ENCODE measurements around the gene ALPI.

ALPI gene

GRCh38 chr2:232487385-232488096 is 31.6 kb downstream of the ALPI start, which contains the start of gene ECEL1:
TSS of gene ECEL1 (minus strand) at chr2:232487834. CDS start at chr2:232486653, 1,181 bp downstream.
- no peak for DNase-seq

GRCh38 chr2:232488097-232488711 is 32.3 kb downstream of the ALPI start:
- no peak for DNase-seq

GRCh38 chr2:232488721-232489300 is 32.9 kb downstream of the ALPI start:
- no peak for DNase-seq

GRCh38 chr2:232489516-232490220 is 33.7 kb downstream of the ALPI start:
- no peak for DNase-seq

- no peak for DNase-seq
These were observed 34.5 kb downstream of the ALPI start for GRCh38 chr2:232490221-232491138.

GRCh38 chr2:232491139-232491780 is 35.3 kb downstream of the ALPI start:
- no peak for DNase-seq

- DNase-seq: no peak
These were observed 36.4 kb downstream of the ALPI start for GRCh38 chr2:232492236-232492848.

- DNase-seq: no peak
These were observed 37.2 kb downstream of the ALPI start for GRCh38 chr2:232492963-232493700.

GRCh38 chr2:232493701-232494474 is 37.9 kb downstream of the ALPI start:
- no peak for DNase-seq

GRCh38 chr2:232494542-232494941 is 38.6 kb downstream of the ALPI start:
- DNase-seq: no peak

- no peak for DNase-seq
These were observed 39.3 kb downstream of the ALPI start for GRCh38 chr2:232495292-232495691.

GRCh38 chr2:232496501-232497270 is 40.7 kb downstream of the ALPI start:
- no peak for DNase-seq

GRCh38 chr2:232497348-232497747 is 41.4 kb downstream of the ALPI start:
- no peak for DNase-seq

GRCh38 chr2:232498452-232498851 is 42.5 kb downstream of the ALPI start:
- no peak for DNase-seq

- no peak for DNase-seq
These were observed 45.4 kb downstream of the ALPI start for GRCh38 chr2:232501331-232501771.

- DNase-seq: no peak
These were observed 45.9 kb downstream of the ALPI start for GRCh38 chr2:232501794-232502390.

- peak; percentile 22 for DNase-seq
These were observed 46.6 kb downstream of the ALPI start for GRCh38 chr2:232502511-232502910.
